ENCODE data around the gene PIGU. TPM values are rescaled to one million over a fixed set of nuclear protein-coding genes. Genes with fewer than 3 reads are reported as not detected.
A peak's percentile ranks its signal among the peaks of the same experiment; 100 is the strongest.

The PIGU gene
- total RNA-seq, 1 donor from 2014 or later, result 3.8 TPM

DNA sequence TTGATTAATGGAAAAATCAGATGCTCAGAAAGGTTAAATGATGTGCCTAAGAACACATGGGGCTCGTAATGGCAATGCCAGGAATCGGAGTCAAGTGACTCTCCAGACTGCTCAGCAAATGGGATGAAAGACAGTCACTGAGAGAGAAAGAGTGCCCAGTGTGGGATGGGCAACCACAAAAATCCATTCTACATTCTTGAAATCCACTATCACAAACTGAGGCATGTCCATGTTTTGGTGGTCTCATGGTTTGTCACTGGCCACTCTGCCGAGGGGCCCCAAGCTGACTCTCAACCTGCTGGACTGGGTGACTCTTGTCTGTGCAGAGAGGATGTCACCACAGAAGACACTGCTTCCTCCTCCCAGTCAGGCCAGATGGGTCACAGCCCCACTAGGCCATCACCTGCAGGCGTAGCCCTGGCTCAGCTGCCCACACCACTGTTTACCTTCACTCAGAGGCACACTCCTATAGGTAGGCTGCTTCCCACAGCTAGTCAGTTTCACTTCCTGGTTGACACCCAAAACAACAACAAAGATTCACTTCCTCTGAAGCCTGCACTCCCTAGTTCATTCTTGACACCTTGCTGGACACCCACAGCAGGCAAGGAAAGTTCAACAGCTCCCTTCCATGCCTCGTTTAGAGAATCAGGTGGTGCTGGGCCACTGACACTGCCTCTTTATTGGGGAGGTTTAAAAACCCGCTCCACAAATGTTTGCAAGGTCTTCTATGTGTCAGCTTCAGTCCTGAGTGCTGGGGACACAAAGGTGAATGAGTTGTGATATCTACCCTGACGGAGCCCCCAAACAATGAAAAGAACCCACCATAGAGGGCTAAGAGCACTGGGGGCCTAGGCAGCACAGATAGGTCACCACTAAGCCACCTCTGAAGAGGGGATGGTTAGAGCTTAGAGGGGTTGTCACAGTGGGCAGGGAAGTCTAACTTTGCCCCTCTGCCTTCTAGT is 96.6 kb downstream of the PIGU start:
- ATAC-seq, result no peak

DNA sequence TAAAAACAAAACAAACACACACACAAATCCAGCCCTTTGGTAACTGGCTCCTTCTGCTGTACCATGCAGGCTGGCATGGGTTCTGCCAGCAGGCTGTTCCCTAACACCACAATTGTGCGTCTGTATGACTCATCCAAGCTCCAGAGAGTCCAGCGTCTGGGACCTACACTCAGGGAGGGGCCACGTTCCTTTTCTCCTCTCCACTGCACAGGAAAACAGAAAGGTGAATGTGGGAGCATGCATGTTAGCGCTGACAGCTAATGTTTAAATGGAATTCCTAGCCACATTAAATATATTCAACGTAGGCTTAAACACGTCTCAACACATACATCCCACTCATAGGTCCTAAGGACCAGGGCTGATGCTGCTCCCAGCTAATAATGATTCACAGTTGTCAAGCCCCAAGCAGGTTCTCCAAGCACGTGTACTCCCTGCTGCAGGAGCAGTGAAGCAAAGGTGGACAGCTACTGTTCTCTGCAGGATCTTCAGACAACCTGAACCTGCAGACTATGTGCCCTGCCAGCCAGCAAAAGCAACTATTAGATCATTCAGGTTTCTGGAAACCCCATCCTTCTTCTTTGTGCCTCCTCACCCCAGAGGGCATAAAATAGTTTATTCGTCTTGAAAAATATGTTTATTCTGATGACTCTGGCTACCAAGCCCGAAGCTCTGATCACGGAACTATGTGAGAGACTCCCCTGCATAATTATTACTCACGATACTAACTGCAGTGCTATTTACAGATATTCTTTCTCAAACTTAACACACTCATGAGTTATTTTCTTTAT is 97.5 kb downstream of the PIGU start:
- no peak for DNase-seq (ENCODE audit: low spot score)
- peak; percentile 68 for ATAC-seq

More for the DNA sequence above, 96.6 kb downstream of the PIGU start:
- peak; percentile 40 for DNase-seq (ENCODE audit: low spot score)

DNA sequence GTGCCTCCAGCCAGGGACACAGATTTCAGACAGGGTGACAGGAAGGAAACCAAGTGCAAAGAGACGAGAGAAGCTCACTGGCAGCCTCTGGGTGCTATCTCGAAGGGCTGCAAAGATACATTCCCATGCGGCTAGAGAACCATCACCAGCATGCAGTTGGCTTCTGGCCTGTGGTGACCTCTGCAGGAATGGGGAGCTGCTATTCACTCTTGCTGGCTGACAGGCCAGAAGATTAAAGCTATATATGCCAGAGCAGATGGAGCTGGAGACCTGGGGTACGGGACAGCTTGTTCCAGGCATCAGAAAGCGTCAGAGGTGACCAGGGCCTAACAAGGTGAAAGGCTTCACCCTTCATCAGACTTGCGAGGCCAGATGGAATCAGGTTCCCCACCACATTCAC is 98.4 kb downstream of the PIGU start:
- ATAC-seq, result no peak
- DNase-seq (ENCODE audit: low spot score), result no peak

DNA sequence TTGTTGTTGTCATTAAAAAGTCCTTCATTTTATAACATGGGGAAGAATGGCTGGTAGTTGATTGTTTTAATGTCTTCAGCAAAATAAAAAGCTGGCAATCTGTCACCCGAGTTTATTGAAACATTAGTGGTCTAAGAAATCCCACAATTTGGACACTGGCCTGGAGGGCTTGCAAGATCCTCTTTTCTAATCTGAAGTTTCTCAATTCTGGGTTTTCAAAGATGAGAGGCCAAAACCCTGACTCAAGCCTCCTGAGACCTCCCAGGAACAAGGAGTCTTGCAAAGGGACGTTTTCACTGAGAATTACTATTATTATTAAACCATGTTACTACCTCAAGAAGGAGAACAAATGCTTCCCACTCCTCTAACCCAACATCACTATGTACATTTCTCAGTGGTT is 98.9 kb downstream of the PIGU start:
- ATAC-seq (no peak), DNase-seq (ENCODE audit: low spot score) (no peak)

DNA sequence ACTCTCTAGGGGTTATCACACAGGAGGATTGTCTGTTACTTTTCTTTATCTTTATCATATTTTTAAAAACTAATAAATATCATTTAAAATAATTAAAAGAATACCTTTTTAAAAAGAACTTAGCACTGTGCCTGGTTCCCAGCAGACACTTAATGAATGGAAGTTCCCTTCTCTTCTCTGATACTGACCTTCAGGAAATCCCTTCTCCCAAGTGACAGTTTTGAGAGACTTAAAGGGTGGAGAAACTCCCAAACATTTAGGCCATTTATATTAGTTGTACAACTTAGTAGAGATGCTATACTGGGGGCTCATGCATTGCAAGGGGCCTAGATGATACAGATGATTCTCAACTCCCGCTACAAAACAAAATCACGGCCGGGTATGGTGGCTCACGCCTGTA is 99.8 kb downstream of the PIGU start:
- DNase-seq (ENCODE audit: low spot score), result no peak
- no peak for ATAC-seq

DNA sequence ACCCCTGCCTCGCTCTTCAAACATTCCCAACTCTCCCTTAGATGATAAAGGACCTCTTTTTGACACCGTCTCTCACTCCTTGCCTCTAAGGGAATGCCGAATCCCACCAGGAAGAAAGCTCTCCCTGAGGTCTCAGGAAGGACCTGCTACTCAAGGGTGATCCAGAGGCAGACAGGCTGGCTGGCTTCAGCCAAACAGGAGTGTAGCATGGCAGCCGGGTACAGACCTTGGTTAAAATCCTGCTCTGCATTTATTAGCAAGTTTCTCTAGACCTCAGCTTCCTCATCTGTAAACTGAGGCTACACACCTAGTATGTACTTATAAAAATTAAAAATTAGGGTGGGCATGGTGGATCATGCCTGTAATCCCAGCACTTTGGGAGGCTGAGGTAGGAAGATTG is 101.1 kb downstream of the PIGU start:
- ATAC-seq (no peak), DNase-seq (ENCODE audit: low spot score) (no peak)

DNA sequence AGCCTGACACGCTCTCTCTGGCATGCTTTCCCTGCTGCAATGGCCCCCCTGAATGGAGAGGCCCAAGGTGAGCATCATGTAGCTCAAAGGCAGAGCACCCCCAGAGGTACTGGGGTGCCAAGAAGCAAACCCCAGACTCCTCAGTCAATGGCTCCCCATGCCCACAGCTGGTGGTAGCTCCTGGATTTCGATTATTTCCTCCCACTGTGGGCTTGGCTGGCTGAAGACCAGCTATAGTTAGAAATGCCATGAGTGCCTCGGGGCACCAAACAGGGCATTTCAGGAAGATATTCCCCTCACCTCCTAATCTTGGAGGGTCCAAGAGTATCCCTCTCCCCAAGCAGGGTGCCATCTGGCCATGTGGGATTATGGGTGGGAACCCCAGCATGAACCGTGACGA is 101.6 kb downstream of the PIGU start:
- DNase-seq (ENCODE audit: low spot score), result no peak

DNA sequence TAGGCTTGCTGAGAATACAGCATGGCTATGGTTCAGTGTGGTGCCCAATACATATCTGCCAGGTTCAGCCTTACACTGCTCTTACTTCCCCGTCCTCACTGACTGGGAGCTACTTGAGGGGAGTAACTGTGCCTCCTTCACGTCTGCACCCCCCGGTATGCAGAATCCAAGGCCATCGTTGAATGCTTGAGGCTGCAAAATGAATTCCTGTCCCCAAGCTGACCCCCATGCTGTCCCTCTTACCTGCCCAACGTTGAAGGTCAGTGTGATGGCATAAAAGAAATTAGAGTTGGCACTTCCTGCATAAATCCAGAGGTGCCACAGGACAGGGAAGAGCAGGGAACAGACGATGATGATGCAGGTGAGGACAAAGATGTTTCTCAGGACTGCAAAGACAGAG is 102.0 kb downstream of the PIGU start:
- no peak for DNase-seq (ENCODE audit: low spot score)

More for the DNA sequence above, 101.6 kb downstream of the PIGU start:
- ATAC-seq, result no peak

DNA sequence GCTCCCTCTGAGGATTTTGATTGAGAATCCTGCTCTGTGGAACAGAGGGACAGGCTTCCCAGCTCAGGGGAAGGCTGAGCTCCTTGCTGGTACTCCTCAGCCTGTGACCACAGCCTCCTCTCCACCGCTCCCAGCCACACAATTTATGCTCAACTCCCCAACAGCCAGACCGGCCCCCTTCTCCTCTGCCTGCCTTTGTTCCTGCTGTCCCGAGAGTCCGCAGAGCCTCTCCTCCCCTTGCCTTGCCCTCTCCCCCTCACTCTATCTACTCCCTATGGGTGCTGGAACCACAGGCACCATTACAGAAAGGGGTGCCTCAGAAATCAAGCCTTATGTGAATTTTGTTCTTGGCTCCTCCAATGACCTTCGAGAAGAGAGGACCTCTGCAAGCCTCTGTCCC is 102.5 kb downstream of the PIGU start:
- DNase-seq (ENCODE audit: low spot score) (no peak), ATAC-seq (no peak)

More for the DNA sequence above, 102.0 kb downstream of the PIGU start:
- ATAC-seq, result no peak

DNA sequence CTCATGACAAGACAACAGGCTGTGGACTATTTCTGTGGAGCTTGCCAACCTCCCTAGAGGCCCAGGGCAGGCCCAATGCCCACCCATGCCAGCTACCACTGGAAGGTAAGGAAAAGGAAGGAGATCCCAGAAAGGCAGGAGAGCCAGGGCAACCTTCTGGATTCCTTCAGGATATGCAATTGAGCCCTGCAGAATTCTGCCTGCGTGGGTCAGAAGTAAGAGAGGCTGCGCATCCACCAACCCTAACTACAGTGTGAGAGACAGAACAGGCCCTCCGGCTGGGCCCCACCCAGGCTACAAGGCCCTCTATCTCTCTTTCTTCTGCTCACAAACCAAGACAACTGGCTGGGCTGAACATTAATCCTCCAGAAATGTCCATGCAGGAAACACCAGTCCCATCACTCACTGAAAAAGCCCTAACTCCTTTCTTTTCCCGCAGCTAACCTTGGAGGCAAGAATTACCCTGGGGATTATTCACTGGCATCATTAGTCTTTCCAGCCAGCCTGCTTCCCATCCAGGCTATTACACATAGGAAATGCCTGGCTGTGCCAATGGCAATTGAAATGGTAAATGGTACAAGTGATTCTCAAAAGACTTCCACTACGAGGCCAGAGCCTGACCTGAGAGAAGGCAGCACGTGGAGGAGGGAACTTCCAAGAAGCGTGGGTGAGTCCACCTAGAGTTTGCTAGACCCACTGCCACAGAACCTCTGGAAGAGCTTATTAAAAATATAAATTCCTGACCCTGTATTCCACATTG is 103.2 kb downstream of the PIGU start:
- ATAC-seq, result no peak

DNA sequence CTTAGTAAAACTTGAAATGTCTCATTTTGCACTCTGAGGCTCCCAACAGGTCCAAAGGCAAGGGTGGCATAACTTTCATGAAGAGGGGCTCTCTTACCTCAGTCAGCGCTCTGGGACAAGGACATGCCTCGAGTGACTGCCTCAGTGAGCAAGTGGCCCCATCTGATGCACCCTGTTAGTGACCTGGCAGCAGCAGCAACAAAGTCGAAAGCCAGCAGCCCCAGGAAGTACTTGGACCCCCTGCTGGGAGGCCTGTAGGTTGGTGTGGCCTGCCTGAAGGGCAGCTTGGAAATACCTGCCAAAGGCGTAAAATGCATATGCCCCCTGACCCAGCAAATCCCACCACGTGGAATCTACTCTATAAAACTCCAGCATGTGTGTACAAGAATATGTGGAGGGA is 105.1 kb downstream of the PIGU start:
- DNase-seq (ENCODE audit: low spot score) (peak; percentile 26), ATAC-seq (no peak)

More for the DNA sequence above, 103.2 kb downstream of the PIGU start:
- DNase-seq (ENCODE audit: low spot score), result no peak

DNA sequence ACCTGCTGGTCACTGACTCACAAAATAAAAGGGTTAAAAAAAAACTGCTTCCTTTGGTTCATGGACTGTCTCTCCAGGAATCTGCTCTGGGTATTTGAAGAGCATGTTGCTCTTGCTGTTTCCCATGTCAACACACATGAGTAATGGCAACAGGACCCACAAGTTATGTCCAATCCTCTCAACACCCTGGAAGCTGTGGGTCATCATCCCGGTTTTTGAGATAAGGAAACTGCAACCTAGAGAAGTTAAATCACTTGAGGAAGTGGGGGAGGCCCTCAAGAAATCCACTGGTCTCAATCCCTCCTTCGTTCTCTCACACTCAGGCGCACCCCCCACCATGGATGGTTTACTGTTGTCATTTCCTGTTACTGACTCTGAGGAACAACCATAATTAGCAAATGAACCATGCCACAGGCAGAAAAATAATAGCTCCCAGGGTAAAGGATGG is 106.0 kb downstream of the PIGU start:
- no peak for ATAC-seq

DNA sequence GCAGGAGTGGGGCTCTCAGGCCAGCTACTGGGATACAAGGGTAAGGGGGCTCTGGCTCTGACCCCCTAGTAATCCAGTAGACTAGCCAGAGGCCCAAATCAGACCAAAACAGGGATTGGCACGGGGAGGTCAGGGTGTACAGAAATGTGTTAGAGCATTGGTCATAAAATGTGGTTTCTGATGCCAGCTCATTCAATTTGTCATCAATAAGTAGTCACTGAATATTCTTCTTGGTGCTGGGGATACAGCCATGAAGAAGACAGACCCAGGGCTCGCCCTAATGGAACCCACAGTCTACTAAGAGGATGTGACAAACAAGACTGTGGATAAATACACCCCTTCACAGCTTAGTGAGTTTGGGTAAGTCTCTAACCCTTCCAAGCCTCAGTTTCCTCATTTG is 107.3 kb downstream of the PIGU start:
- no peak for DNase-seq (ENCODE audit: low spot score)
- ATAC-seq, result no peak

More for the DNA sequence above, 106.0 kb downstream of the PIGU start:
- no peak for DNase-seq (ENCODE audit: low spot score)

DNA sequence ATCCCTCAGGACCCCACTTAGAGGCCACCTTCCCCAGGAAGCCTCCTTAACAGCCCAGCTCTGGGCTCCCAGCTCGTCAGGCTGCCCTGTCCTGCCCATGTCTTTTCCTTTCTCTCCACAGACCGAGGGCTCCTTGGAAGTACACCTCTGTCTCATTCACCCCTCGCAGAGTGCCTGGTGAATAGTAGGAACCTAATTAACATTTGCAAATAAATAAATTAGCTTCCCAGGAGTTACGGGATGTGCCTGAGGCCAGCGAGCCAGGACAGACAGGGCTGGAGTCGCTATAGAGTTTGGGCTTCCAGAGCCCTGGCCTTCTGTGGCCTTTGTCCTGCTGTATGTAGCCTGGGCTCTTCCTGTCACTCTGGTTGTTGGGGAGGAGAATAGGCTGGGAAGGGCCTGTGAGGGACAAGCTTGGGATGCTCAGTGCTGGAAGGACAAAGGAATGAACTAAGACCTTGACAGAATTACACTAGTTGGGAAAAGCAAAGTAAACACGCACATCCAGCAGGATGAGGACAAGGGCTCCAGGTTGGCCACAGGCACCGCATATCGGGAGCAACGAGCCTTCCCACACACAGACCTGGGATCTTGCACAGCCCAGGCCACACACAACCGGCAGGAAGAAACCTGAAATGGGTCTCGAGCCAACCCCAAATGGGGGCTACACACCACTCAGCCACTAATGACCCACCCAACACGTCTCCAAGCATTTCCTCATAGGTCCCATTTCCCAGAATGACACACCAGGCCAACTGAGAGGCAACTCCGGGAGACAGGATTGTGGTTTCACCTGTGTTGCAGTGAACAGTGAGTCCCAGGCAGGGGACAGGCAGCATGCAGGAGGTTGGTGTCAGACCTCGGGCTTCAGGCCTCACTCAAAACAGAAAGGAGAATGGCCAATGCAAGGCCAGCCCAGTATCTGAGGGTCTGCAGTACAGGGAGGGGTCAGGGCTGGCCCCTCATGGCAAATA is 108.7 kb downstream of the PIGU start:
- ATAC-seq (no peak), DNase-seq (ENCODE audit: low spot score) (no peak)

DNA sequence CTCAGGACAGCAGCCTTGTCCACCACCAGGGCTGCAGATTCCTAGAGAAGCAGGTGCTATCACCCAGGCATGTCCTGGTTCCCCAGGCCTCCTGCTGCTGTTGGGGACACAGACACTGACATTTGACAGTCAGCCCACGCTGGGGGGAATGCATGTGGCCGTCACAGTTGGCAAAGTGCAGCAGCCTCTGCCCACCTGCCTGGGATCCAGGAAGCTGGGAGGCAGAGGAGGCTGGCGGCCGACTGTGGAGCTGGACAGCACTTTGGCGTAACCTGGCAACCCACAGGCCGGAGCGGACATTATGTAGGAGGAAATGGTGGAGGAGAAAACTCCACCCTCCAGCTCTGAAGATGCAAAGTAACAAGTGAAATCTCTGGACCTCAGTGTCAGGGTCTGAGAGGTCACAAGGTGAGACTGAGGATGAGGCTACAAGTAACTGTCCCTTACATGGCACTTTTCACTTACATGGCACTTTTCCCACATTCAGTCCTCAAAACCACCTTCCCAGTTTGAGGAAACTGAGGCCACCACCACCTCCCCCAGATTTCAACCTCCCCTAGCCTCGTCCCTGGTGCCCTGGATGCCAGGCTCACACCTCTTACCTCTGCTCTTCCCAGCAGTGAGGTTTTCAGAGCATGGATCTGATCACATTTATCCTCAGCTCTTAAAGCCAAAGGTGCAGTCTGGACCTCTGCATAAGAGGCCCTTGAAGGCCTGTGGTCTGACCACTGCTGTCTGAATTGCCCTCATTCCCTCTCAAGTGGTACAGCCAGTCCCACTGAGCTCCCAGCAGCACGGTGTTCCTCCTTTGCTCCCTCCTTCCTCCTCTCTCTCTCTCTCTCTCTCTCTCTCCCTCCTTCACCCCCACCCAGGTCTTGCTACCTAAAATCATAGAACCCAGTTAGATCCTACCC is 109.7 kb downstream of the PIGU start:
- DNase-seq (ENCODE audit: low spot score) (no peak), ATAC-seq (no peak)

DNA sequence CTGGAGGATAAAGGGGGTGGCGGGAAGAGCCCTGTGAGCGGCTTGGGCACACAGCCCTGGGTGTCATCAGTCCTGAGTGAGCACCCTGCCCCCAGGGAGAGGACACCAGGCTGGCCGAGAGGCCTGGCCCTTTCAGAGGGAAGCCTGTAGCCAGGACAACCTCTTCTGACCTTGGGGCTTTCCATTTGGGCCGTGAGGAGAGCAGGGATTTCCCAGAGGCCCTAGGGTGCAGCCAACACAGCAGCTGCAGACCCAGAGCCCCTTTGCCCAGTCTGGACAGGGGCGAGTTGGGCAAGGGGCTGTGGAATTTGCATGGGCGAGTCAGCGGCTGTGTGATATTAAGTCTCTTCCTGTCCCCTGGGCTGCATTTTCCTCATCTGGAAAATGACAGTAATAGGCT is 112.1 kb downstream of the PIGU start:
- peak; percentile 54 for ATAC-seq
- no peak for DNase-seq (ENCODE audit: low spot score)

DNA sequence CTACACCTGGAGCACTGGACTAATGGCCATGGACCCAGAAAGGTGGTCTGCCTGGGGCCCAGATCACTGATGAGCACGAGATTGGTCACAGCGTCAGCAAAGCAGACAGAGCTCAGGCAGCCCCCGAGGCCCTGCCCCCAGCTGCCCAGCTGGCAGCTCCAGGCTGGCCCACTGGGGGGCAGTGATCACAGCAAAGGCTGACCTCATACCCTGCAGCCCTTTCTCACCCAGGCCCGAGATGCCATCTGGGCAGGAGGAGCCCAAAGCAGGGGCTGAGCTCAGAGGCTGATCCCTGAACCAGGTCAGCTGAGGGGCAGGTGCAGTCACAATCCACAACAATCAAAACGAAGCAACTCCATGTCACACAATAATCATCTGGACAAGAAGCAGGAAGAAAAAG is 114.3 kb downstream of the PIGU start:
- no peak for DNase-seq (ENCODE audit: low spot score)
- no peak for ATAC-seq

DNA sequence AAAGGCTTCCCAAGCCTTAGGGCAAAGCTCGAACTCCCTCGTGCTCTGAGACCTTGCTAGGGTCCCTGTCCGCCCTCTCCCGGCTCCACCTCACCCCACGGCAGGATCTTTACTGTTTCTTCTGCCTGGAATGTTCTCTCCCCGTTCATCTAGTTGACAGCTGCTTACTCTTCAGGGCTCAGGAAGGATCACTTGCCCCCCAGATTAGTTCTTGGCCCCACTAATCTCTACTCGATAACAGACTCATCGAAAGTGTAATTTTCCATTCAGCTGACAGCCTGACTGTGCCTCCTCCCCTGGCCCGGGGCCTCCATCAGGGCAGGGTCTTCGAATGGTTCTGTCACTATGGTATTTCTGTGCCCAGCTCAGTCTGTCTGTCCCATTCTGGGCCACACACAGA is 115.2 kb downstream of the PIGU start:
- no peak for ATAC-seq

DNA sequence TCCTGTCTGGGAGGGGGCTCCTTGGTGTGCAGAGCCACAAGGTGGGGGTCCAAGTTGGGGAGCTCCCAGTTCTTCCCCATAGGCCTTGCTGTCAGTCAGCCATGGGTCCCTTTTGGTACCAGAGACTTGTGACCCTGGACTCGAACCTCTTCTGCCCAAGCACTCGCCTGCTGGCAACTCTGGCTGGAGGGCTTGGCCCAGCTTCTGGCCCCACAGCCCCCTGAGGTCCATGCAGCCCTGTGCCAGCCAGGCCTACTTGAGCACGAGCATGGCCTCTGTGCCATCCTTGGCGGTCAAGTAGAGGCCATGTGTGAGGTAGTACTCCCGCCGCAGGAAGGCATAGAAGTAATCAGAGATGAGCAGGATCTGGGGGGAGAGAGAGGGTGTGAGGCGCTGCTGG is 116.3 kb downstream of the PIGU start:
- no peak for DNase-seq (ENCODE audit: low spot score)
- ATAC-seq, result no peak

More for the DNA sequence above, 115.2 kb downstream of the PIGU start:
- no peak for DNase-seq (ENCODE audit: low spot score)
